GM12874 (cell line): Measurements from ENCODE around the gene KPRP.
A peak's percentile ranks its signal among the peaks of the same experiment; 100 is the strongest.

Source experiments
- TF ChIP-seq, protein P1 (sequence below): IDR thresholded peaks from 2 replicates; pipeline ENCODE4 v1.5.1; 2011; ENCODE audit warnings: low read depth, mild to moderate bottlenecking, control low read depth, low read length, moderate library complexity; ENCODE audit not compliant: insufficient read depth

Gene KPRP

DNA sequence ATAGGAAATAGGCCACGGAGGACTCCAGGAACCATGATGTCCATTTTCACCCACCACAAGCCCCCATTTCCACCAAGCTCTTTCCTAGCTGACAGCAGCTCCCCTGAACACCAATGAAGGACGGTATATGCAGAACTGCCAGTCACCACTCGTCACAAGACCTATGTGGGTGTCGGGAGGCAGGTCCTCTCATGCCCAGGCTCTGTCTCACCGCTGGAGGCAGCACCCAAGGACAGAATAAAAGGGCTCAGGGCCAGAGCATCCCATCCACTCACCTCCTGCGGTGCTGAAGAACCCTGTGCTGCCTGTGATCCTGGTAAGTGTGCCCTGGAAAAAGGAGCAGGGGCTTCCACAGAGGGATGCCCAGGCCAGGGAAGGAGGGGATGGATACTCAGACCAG is 17.1 kb downstream of the KPRP start, which contains the start of gene LCE1F:
Gene LCE1F, plus strand, starts transcription at position 266 of the 400 bp plus-strand sequence. CDS start 1,232 bp downstream, outside the sequence.
- TF ChIP-seq, protein P1, sequence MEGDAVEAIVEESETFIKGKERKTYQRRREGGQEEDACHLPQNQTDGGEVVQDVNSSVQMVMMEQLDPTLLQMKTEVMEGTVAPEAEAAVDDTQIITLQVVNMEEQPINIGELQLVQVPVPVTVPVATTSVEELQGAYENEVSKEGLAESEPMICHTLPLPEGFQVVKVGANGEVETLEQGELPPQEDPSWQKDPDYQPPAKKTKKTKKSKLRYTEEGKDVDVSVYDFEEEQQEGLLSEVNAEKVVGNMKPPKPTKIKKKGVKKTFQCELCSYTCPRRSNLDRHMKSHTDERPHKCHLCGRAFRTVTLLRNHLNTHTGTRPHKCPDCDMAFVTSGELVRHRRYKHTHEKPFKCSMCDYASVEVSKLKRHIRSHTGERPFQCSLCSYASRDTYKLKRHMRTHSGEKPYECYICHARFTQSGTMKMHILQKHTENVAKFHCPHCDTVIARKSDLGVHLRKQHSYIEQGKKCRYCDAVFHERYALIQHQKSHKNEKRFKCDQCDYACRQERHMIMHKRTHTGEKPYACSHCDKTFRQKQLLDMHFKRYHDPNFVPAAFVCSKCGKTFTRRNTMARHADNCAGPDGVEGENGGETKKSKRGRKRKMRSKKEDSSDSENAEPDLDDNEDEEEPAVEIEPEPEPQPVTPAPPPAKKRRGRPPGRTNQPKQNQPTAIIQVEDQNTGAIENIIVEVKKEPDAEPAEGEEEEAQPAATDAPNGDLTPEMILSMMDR = no peak

DNA sequence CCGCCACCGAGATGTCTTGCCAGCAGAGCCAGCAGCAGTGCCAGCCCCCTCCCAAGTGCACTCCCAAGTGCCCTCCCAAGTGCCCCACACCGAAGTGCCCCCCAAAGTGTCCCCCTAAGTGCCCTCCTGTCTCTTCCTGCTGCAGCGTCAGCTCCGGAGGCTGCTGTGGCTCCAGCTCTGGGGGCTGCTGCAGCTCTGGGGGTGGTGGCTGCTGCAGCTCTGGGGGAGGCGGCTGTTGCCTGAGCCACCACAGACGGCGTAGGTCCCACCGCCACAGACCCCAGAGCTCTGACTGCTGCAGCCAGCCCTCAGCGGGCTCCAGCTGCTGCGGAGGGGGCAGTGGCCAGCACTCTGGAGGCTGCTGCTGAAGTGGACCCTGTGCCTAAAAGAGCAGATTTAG is 18.5 kb downstream of the KPRP start:
- TF ChIP-seq, protein P1 = no peak

DNA sequence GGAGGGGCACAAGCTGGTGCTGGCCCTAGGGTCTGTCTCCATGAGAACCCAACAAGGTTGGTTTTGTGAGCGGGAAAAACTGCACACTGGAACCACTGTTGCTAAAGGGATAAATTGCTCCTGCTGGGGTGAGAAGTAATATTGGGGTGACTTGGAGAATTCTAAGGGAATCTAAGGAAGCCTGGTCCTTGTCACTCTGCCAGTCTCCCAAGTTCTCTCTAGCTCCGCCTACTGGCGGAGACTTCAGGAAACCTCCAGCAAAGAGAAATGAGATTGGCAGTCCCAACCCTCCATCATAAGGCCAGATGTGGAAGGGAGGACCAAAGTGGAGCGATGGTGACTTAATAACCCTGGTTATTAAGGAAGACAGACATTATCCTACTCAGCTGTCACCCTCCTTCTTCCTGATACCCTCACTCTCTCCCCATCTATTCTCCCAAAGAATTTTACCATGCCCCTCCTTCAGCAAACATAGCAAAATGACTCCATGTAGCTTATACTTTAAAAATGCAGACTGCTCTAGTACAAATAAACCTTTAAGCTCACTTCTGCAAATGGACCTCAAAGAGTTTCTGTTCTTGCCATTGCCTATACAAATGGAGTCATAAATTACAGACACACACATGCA is 19.8 kb downstream of the KPRP start:
- TF ChIP-seq, protein P1 = peak; percentile 63

DNA sequence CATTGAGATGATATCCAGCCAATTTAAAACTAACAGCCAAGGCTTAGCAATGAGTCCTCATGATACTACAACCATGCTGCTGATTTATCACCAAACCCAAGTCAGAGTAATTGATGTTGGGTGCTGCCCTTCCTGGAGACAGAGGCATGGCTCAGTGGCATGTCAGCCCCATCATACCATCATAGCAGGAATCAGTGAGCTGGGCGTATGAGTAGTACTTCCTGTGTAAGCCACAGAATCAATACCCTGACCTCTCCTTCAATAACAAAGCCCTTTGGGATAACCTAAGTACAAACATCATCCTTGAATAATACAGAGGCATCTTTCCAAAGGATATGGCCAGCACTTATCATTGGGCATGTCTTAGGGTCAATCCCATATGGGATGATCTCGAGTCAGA is 25.3 kb downstream of the KPRP start:
- TF ChIP-seq, protein P1 = no peak

DNA sequence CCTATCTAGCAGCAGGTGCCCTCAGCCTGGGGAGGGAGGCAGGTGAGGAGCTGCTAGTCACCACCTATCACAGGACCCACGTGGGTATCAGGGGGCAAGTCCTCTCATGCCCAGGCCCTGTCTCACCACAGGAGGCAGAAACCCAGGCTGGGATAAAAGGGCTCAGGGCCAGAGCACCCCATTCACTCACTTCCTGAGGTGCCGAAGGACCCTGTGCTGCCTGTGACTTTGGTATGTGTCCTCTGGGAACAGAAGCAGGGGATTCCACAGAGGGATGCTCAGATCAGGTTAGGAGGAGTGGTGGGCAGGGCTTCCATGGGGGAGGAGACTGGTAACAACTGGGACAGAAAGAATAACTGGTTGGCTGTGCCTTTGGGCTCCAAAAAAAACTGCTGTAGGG is 28.3 kb downstream of the KPRP start, which contains the start of gene LCE1E:
Gene LCE1E, plus strand, starts transcription at position 181 of the 400 bp plus-strand sequence. CDS start 1,043 bp downstream, outside the sequence.
- TF ChIP-seq, protein P1 = no peak

DNA sequence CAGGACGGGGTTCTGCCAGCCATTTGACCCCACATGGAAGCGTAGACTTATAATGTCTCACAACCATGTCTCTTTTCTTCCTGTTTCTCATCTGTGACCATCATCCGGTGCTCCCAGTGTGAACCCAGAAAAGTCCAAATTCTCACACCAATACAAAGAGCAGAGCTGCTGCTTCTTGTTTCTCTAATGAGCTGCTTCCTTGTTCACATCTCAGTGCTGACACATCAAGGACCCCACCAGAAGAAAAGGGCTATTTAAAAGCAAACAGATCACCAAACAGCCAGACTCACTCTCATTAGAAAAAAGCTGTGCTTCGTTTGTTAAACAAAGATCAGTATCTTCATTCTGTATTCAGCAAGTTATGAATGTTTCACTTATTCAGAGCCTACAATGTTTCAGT is 37.9 kb downstream of the KPRP start:
- TF ChIP-seq, protein P1 = no peak

DNA sequence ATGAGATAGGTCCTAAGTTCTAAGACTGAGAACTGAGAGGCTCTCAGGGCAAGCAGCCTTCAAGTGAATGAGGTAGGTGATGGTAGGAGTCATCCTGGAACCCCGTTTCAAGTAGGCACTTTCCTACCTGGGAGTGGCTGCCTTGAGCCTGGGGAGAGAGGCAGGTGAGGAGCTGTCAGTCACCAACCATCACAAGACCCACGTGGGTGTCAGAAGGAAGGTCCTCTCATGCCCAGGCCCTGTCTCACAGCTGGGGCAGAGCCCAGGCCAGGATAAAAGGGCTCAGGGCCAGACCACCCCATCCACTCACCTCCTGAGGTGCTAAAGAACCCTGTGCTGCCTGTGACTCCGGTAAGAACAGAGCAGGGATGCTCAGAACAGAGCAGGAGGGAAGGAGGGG is 38.6 kb downstream of the KPRP start, which contains the start of gene LCE1D:
Gene LCE1D, plus strand, starts transcription at position 301 of the 400 bp plus-strand sequence. CDS start 1,074 bp downstream, outside the sequence.
- TF ChIP-seq, protein P1 = no peak
